ENCODE results near the gene UGT1A6.
A peak's percentile ranks its signal among the peaks of the same experiment; 100 is the strongest.

Gene UGT1A6

GRCh38 chr2:233708942-233709341 lies 16.3 kb downstream of the UGT1A6 start:
- TF ChIP-seq GABPA (IDR thresholded peaks at IDR 0.05; ENCODE audit: low read depth) (no peak), CTCF (IDR thresholded peaks at IDR 0.05; ENCODE audit: insufficient read depth, low read length) (no peak), REST (IDR thresholded peaks at IDR 0.05; ENCODE audit: insufficient replicate concordance, low read depth) (no peak), SPI1 (IDR thresholded peaks at IDR 0.05; ENCODE audit: borderline replicate concordance, low read depth) (no peak), POLR2AphosphoS5 (IDR thresholded peaks at IDR 0.05; ENCODE audit: low read depth) (no peak)
- Histone ChIP-seq H3K27me3 (ENCODE audit: insufficient read depth, poor library complexity, severe bottlenecking) (no peaks in the 10 kb centered on the region), H3K4me3 (replicated peaks; ENCODE audit: insufficient read depth, low read length) (no peak overlapping the region), H3K27ac (replicated peaks) (no peak overlapping the region)
- no peak for DNase-seq (ENCODE audit: low read depth in 1 of 2, low spot score in 1 of 2)

- Histone ChIP-seq H3K4me3 (replicated peaks; ENCODE audit: insufficient read depth, low read length) (no peak overlapping the region), H3K27me3 (ENCODE audit: insufficient read depth, poor library complexity, severe bottlenecking) (no peaks in the 10 kb centered on the region), H3K27ac (replicated peaks) (no peak overlapping the region)
- DNase-seq (ENCODE audit: low read depth in 1 of 2, low spot score in 1 of 2), result peak; percentile 15 to 69
- no peak for TF ChIP-seq POLR2AphosphoS5 (IDR thresholded peaks at IDR 0.05; ENCODE audit: low read depth)
- peak; percentile 96 for TF ChIP-seq CTCF (IDR thresholded peaks at IDR 0.05; ENCODE audit: insufficient read depth, low read length)
These were observed 18.8 kb downstream of the UGT1A6 start for GRCh38 chr2:233711312-233712008.

GRCh38 chr2:233712611-233713261 lies 20.0 kb downstream of the UGT1A6 start, which contains the start of gene UGT1A5:
Gene UGT1A5, plus strand, starts transcription at chr2:233712907. Its CDS starts 85 bp downstream, at chr2:233712992.
- Histone ChIP-seq H3K27me3 (ENCODE audit: insufficient read depth, poor library complexity, severe bottlenecking) (no peaks in the 10 kb centered on the region), H3K27ac (replicated peaks) (no peak within 1 kb of the TSS), H3K4me3 (replicated peaks; ENCODE audit: insufficient read depth, low read length) (no peak within 1 kb of the TSS)
- no peak for DNase-seq (ENCODE audit: low read depth in 1 of 2, low spot score in 1 of 2)
- no peak for TF ChIP-seq POLR2AphosphoS5 (IDR thresholded peaks at IDR 0.05; ENCODE audit: low read depth)

GRCh38 chr2:233713262-233713615 lies 20.5 kb downstream of the UGT1A6 start:
- Histone ChIP-seq H3K27ac (replicated peaks) (no peak overlapping the region), H3K4me3 (replicated peaks; ENCODE audit: insufficient read depth, low read length) (no peak overlapping the region), H3K27me3 (ENCODE audit: insufficient read depth, poor library complexity, severe bottlenecking) (no peaks in the 10 kb centered on the region)
- DNase-seq (ENCODE audit: low read depth in 1 of 2, low spot score in 1 of 2), result no peak
- no peak for TF ChIP-seq SPI1 (IDR thresholded peaks at IDR 0.05; ENCODE audit: borderline replicate concordance, low read depth)
- no peak for TF ChIP-seq CTCF (IDR thresholded peaks at IDR 0.05; ENCODE audit: insufficient read depth, low read length)
- no peak for TF ChIP-seq GABPA (IDR thresholded peaks at IDR 0.05; ENCODE audit: low read depth)

- H3K27me3 ChIP-seq (ENCODE audit: insufficient read depth, poor library complexity, severe bottlenecking), result no peaks in the 10 kb centered on the region
- TF ChIP-seq CTCF (IDR thresholded peaks at IDR 0.05; ENCODE audit: insufficient read depth, low read length) (no peak), POLR2AphosphoS5 (IDR thresholded peaks at IDR 0.05; ENCODE audit: low read depth) (no peak), SPI1 (IDR thresholded peaks at IDR 0.05; ENCODE audit: borderline replicate concordance, low read depth) (no peak), REST (IDR thresholded peaks at IDR 0.05; ENCODE audit: insufficient replicate concordance, low read depth) (no peak), GABPA (IDR thresholded peaks at IDR 0.05; ENCODE audit: low read depth) (no peak)
- no peak overlapping the region for H3K4me3 ChIP-seq (replicated peaks; ENCODE audit: insufficient read depth, low read length)
- no peak overlapping the region for H3K27ac ChIP-seq (replicated peaks)
- DNase-seq (ENCODE audit: low read depth in 1 of 2, low spot score in 1 of 2), result no peak
These were observed 21.4 kb downstream of the UGT1A6 start for GRCh38 chr2:233714121-233714520.
